AG08396 (cell line): ENCODE measurements around the gene TFPT.

Source experiments
- DNase-seq: peaks from one replicate; pipeline ENCODE4 v3.0.0; 2012; ENCODE audit warnings: low spot score, mixed read lengths

Gene TFPT

DNA sequence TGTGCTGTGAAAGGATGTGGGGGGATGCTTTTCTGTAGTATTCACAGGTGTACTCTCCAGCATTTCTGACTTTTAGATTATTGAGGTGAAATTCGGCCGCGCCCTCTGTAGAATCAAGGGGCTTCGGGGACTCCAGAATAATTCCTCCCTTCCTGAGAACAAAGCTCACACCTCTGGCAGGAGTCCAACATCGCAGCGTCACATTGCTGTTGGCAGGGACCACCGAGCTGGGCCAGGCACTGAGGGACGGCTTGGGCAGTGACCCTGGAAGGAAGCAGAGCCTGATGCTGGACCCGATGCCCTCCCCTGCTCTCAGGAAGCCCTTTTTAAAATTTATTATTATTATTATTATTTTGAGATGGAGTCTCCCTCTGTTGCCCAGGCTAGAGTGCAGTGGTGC, 40.6 kb downstream of the TFPT start:
- no peak for DNase-seq

DNA sequence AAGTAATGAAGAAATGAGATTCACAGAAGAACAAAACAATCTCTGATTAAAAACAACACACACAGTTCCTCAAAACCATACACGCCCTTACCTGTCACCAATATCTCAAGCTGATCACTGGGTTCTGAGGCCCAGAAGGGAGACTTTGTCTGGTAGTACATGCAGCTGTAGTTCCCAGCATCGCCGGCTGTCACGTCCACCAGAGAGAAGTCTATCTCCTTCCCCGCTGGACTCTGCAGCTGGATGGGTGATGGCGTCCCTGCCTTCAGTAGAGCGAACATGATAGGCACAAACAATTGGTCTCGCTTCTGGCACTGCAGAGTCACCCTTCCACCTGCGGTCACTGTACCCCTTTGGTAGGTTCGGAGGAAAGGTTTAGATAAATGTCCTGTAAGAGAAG, 41.6 kb downstream of the TFPT start:
- no peak for DNase-seq

DNA sequence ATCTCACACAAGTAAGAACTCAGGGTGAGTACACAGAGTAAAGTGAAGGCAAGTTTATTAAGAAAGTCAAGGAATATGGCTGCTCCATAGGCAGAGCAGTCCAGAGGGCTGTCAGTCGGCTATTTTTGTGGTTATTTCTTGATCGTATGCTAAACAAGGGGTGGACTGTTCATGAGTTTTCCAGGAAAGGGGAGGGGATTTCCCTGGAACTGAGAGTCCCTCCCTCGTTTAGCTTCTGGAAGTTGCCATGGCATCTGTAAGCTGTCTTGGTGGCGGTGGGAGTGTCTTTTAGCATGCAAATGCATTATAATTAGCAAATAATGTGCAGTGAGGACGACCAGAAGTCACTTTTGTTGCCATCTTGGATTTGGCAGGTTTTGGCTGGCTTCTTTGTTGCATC, 46.0 kb downstream of the TFPT start:
- no peak for DNase-seq

DNA sequence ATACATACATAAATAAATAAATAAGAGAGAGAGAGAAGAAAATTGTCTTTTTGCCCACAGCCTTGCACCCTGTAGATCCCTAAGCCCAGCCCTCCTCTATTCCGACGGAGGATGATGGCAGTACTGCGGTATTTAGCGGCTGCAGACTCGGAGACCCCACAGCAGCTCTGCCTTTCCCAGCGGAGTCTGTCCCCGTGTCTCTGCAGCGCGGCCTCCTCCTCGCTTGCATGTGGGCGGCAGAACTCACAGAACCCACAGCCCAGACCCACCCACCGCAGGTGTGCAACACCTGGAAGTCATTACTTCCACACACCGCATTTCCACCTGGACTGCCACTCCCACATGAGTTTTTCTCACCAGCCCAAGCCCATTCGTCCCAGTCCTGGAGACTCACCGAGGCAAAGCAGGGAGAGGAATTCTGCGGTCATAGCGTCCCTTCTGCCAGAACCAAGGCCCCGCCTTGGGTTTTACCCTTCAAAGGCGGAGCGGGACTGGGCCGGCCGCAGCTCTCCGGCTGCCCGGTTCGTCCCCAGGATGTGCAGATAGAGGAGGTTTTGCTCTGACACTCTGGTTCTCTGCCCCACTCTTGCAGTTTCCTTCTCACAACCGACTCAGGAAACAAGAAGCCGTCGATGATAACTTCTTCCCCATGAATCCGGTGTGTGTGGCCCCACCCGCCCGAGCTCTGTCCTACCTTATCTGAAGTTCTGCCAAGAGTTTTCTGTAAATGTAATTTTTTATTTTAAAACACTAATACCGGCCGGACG, 51.9 kb downstream of the TFPT start, which contains the start of gene VSTM1:
Gene VSTM1, minus strand, starts transcription at position 548 of the 767 bp plus-strand sequence. Its CDS starts 120 bp downstream, at position 428.
- no peak for DNase-seq

GRCh38 chr19:54062643-54063042, 52.8 kb downstream of the TFPT start:
- no peak for DNase-seq
